Measurements from ENCODE around the gene PLPP3.

DNA sequence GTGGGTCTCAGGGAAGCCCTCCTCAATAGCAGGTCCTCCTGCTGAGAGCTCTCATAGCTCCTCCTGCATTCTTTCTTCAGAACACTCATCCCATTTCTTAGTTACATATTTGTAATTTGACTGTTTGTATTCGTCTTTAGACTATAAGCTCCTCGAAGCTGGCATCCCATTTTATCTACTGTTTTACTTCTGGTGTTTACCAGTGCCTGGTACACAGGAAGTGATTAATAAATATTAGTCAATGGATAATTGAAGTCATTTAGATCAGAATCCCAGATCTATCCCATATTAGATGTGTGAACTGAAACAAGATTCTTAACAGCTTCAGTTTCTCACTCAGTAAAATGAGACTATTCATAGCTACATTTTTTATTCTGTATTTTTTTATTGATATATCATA lies 88.7 kb downstream of the PLPP3 start:
- TF ChIP-seq, protein P1, sequence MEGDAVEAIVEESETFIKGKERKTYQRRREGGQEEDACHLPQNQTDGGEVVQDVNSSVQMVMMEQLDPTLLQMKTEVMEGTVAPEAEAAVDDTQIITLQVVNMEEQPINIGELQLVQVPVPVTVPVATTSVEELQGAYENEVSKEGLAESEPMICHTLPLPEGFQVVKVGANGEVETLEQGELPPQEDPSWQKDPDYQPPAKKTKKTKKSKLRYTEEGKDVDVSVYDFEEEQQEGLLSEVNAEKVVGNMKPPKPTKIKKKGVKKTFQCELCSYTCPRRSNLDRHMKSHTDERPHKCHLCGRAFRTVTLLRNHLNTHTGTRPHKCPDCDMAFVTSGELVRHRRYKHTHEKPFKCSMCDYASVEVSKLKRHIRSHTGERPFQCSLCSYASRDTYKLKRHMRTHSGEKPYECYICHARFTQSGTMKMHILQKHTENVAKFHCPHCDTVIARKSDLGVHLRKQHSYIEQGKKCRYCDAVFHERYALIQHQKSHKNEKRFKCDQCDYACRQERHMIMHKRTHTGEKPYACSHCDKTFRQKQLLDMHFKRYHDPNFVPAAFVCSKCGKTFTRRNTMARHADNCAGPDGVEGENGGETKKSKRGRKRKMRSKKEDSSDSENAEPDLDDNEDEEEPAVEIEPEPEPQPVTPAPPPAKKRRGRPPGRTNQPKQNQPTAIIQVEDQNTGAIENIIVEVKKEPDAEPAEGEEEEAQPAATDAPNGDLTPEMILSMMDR (IDR thresholded peaks at IDR 0.05): no peak
- no peak for TF ChIP-seq POLR2A (IDR thresholded peaks at IDR 0.05)
- TF ChIP-seq POLR2AphosphoS5 (IDR thresholded peaks at IDR 0.05): no peak

Data from suprapubic skin (tissue), 4 donors.